Lower leg skin (tissue), 3 donors: ENCODE data around the gene SCLT1.

Experiments
- POLR2A ChIP-seq, 2 donors: fragments of 450-650 bp; IDR thresholded peaks; one replicate each; pipeline ENCODE4 v1.6.1; 2016 to 2017; ENCODE audit warnings: antibody characterized with exemption in 2 of 2, mild to moderate bottlenecking in 1 of 2, moderate library complexity in 1 of 2
- TF ChIP-seq, protein P1 (sequence below), 3 donors: fragments of 450-650 bp; IDR thresholded peaks; one replicate each; pipeline ENCODE4 v1.5.1; 2016; ENCODE audit warnings: antibody characterized with exemption in 3 of 3, mild to moderate bottlenecking in 3 of 3, moderate library complexity in 2 of 3

DNA sequence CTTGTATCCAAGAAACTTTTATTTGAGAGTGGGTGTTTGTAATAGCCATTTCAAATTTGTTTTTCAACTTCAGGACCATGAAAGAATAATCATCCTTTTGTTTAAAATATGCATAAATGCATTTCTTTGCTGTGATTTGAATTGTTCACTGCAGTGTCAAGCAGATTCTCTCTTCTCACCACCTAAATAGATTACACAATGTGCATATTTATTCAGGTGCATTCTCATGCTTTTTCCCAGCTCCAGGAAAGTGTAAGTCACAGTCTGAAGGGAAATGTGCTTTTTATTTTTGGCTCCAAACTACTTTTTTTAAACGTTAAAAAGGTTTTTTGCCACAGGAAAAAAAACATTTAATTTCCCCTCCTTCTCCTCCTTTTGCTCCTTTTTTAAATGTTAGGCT is 20.1 kb upstream of the SCLT1 start:
- TF ChIP-seq, protein P1, sequence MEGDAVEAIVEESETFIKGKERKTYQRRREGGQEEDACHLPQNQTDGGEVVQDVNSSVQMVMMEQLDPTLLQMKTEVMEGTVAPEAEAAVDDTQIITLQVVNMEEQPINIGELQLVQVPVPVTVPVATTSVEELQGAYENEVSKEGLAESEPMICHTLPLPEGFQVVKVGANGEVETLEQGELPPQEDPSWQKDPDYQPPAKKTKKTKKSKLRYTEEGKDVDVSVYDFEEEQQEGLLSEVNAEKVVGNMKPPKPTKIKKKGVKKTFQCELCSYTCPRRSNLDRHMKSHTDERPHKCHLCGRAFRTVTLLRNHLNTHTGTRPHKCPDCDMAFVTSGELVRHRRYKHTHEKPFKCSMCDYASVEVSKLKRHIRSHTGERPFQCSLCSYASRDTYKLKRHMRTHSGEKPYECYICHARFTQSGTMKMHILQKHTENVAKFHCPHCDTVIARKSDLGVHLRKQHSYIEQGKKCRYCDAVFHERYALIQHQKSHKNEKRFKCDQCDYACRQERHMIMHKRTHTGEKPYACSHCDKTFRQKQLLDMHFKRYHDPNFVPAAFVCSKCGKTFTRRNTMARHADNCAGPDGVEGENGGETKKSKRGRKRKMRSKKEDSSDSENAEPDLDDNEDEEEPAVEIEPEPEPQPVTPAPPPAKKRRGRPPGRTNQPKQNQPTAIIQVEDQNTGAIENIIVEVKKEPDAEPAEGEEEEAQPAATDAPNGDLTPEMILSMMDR (IDR thresholded peaks at IDR 0.05) = no peak
- no peak for TF ChIP-seq POLR2A (IDR thresholded peaks at IDR 0.05)
